NCI-H524 (cell line): Measurements from ENCODE around the gene ZNF646.

Source experiments
- DNase-seq, 2 experiments: peaks; one replicate each; lab custom pipeline; 2025; lab: John Stamatoyannopoulos, UW

The ZNF646 gene

GRCh38 chr16:31064882-31065461 lies 9.2 kb upstream of the ZNF646 start:
- peak; percentile 99 to 100 for DNase-seq

- no peak for DNase-seq
Measured at GRCh38 chr16:31067342-31067741, 6.9 kb upstream of the ZNF646 start.

- peak in 1 of 2 experiments; percentile 23 for DNase-seq
Measured at GRCh38 chr16:31071861-31072260, 2.4 kb upstream of the ZNF646 start.

- DNase-seq: no peak
Measured at GRCh38 chr16:31072540-31073141, 1.6 kb upstream of the ZNF646 start.

GRCh38 chr16:31073142-31073969 lies 866 bp upstream of the ZNF646 start:
- DNase-seq: peak; percentile 76 to 89

- DNase-seq: no peak
Measured at GRCh38 chr16:31074814-31075183, 577 bp downstream of the ZNF646 start.

- no peak for DNase-seq
Measured at GRCh38 chr16:31076319-31076718, 2.1 kb downstream of the ZNF646 start.

- DNase-seq: no peak
Measured at GRCh38 chr16:31077024-31077423, 2.8 kb downstream of the ZNF646 start.

GRCh38 chr16:31077592-31078396 lies 3.6 kb downstream of the ZNF646 start:
- no peak for DNase-seq

GRCh38 chr16:31078597-31079341 lies 4.5 kb downstream of the ZNF646 start:
- no peak for DNase-seq

GRCh38 chr16:31079342-31079944 lies 5.2 kb downstream of the ZNF646 start:
- no peak for DNase-seq

GRCh38 chr16:31080035-31080629 lies 5.9 kb downstream of the ZNF646 start:
- no peak for DNase-seq

- no peak for DNase-seq
Measured at GRCh38 chr16:31080756-31081419, 6.7 kb downstream of the ZNF646 start.

- DNase-seq: no peak
Measured at GRCh38 chr16:31081428-31082351, 7.5 kb downstream of the ZNF646 start.

GRCh38 chr16:31082368-31083045 lies 8.3 kb downstream of the ZNF646 start:
- DNase-seq: no peak

- DNase-seq: no peak
Measured at GRCh38 chr16:31083081-31083480, 8.9 kb downstream of the ZNF646 start.

- no peak for DNase-seq
Measured at GRCh38 chr16:31083556-31083955, 9.3 kb downstream of the ZNF646 start.

GRCh38 chr16:31083981-31084380 lies 9.8 kb downstream of the ZNF646 start:
- DNase-seq: no peak
